OCI-LY3 (cell line): Measurements from ENCODE around the gene PCBP3.

Experiments used
- H2AFZ ChIP-seq: fragments of 200-600, 300-600 bp; shearing (Covaris generic); 2 replicates; pipeline ENCODE4 v1.6.0; 2014; ENCODE audit warnings: antibody characterized with exemption, low read depth, low read length
- H3K27ac ChIP-seq: fragments of 200-600, 300-600 bp; sonication (generic); 2 replicates; pipeline ENCODE4 v1.5.1; 2014; ENCODE audit warnings: mild to moderate bottlenecking, low read length, moderate library complexity, mixed read lengths
- H3K27me3 ChIP-seq: fragments of 200-600, 300-600 bp; sonication (generic); 2 replicates; pipeline ENCODE4 v1.6.1; 2014; ENCODE audit warnings: low read depth, low read length, mixed read lengths
- H3K36me3 ChIP-seq: fragments of 200-600, 300-600 bp; sonication (generic); replicated peaks from 2 replicates; pipeline ENCODE3; 2014; ENCODE audit warnings: low read depth, low read length, mixed read lengths
- H3K4me1 ChIP-seq: fragments of 300-600, 200-600 bp; sonication (generic); 2 replicates; pipeline ENCODE4 v1.6.1; 2014; ENCODE audit warnings: low read length, mixed read lengths
- H3K4me2 ChIP-seq: fragments of 200-600, 300-600 bp; sonication (generic); 2 replicates; pipeline ENCODE4 v1.6.1; 2014; ENCODE audit warnings: low read length, mixed read lengths
- H3K4me3 ChIP-seq: fragments of 300-600, 200-600 bp; sonication (generic); 2 replicates; pipeline ENCODE4 v1.5.1; 2014; ENCODE audit warnings: antibody characterized with exemption, mild to moderate bottlenecking, low read length, moderate library complexity
- H3K79me2 ChIP-seq: fragments of 300-600, 200-600 bp; shearing (Covaris generic); 2 replicates; pipeline ENCODE4 v1.6.1; 2014; ENCODE audit warnings: mild to moderate bottlenecking, low read length, mixed read lengths
- H3K9ac ChIP-seq: fragments of 300-600, 200-600 bp; shearing (Covaris generic); 2 replicates; pipeline ENCODE4 v1.6.0; 2014; ENCODE audit warnings: mild to moderate bottlenecking, low read length, moderate library complexity
- H3K9me3 ChIP-seq: fragments of 200-600, 300-600 bp; shearing (Covaris generic); 2 replicates; pipeline ENCODE4 v1.6.1; 2014; ENCODE audit warnings: low read length, mixed read lengths; ENCODE audit not compliant: insufficient read depth
- H4K20me1 ChIP-seq: fragments of 200-600, 300-600 bp; sonication (generic); 2 replicates; pipeline ENCODE4 v1.6.1; 2016; ENCODE audit warnings: low read length, mixed read lengths; ENCODE audit not compliant: insufficient read depth
- CTCF ChIP-seq: fragments of 200-600, 300-600 bp; sonication (generic); IDR thresholded peaks from 2 replicates; pipeline ENCODE4 v1.5.1; 2014; ENCODE audit warnings: antibody characterized with exemption, low read length, low read depth
- EZH2phosphoT487 ChIP-seq: fragments of 200-600 bp; shearing (Covaris generic); IDR thresholded peaks from 2 replicates; pipeline ENCODE4 v1.6.1; 2018; ENCODE audit warnings: antibody characterized with exemption, mixed run types, low read depth

Gene PCBP3

GRCh38 chr21:45833414-45833813 lies 189.9 kb downstream of the PCBP3 start:
- Histone ChIP-seq H3K4me3 (no peak overlapping the region), H3K79me2 (no peaks in the 10 kb centered on the region), H3K9ac (no peak overlapping the region), H3K4me2 (no peak overlapping the region), H4K20me1 (no peaks in the 10 kb centered on the region), H2AFZ (no peak overlapping the region), H3K4me1 (no peaks in the 10 kb centered on the region), H3K36me3 (no peaks in the 10 kb centered on the region), H3K9me3 (no peaks in the 10 kb centered on the region), H3K27me3 (no peaks in the 10 kb centered on the region), H3K27ac (no peak overlapping the region)
- TF ChIP-seq EZH2phosphoT487, result no peak
- no peak for TF ChIP-seq CTCF

DNA sequence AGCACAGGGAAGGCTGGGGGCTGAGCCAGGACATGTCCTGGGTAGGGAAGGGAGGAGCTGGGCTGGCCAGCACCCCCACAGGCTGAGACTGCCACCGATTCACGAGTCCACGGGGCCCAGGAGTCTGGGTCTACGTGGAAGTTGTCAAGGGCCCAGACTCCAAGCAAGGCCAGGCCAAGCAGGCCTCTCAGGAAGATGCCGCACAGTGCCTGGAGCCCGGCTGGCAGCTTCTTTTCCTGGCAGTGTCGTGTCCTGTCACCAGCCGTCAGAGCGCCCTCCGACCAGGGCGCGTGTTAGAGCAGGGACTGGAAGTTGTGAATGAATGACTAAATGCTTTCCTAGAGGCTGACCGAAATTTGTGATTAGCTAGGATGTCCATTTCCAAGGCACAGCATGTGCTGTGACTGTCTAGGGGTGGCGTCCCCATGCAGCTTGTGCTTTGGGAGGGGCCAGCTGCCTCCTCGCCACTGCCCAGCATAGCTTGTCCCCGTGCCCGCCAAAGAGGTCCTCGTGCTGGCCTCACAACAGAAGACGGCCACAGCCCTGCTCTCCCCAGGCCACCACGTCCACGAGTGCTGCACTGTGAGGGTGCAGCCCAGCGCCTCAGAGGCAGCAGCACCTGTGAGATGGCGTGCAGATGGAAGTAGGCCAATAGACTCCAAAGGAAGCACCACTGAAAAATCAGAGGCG lies 190.6 kb downstream of the PCBP3 start:
- no peak overlapping the region for H2AFZ ChIP-seq
- H3K27me3 ChIP-seq, result no peaks in the 10 kb centered on the region
- no peaks in the 10 kb centered on the region for H3K9me3 ChIP-seq
- no peak overlapping the region for H3K27ac ChIP-seq
- H3K4me3 ChIP-seq, result no peak overlapping the region
- H3K36me3 ChIP-seq, result no peaks in the 10 kb centered on the region
- H3K79me2 ChIP-seq, result no peaks in the 10 kb centered on the region
- no peaks in the 10 kb centered on the region for H3K4me1 ChIP-seq
- no peaks in the 10 kb centered on the region for H4K20me1 ChIP-seq
- no peak overlapping the region for H3K4me2 ChIP-seq
- H3K9ac ChIP-seq, result no peak overlapping the region
- no peak for TF ChIP-seq EZH2phosphoT487
- no peak for TF ChIP-seq CTCF

DNA sequence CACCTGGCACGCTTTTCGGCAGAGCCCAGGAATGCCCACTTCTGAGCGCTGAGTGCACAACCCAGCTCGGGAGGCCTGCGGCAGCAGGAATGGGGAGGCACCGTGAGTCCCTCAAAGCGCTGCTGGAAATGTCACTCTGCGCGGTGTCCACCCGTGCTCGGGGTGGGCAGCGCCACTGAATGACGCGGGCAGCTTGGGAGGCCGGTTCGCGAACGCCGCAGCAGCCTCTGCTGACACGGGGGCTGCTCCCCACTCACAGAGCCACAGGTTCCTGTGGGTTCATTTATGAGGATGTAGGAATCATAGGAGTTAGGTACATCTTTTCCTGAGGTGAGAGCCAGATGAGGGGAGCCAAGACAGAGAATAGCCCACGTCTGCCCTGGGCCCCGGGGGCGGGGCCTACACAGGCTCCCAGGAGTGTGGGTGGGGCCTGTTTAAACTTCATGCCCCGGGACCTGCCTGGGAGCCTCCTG lies 191.3 kb downstream of the PCBP3 start:
- no peaks in the 10 kb centered on the region for H4K20me1 ChIP-seq
- H3K4me1 ChIP-seq, result no peaks in the 10 kb centered on the region
- no peak overlapping the region for H3K9ac ChIP-seq
- no peaks in the 10 kb centered on the region for H3K9me3 ChIP-seq
- no peak for TF ChIP-seq CTCF
- H3K79me2 ChIP-seq, result no peaks in the 10 kb centered on the region
- no peaks in the 10 kb centered on the region for H3K27me3 ChIP-seq
- no peak overlapping the region for H2AFZ ChIP-seq
- no peak overlapping the region for H3K27ac ChIP-seq
- no peaks in the 10 kb centered on the region for H3K36me3 ChIP-seq
- H3K4me3 ChIP-seq, result no peak overlapping the region
- no peak overlapping the region for H3K4me2 ChIP-seq

- TF ChIP-seq EZH2phosphoT487 (no peak), CTCF (no peak)
- Histone ChIP-seq H3K4me1 (no peaks in the 10 kb centered on the region), H4K20me1 (no peaks in the 10 kb centered on the region), H3K4me3 (no peak overlapping the region), H3K9me3 (no peaks in the 10 kb centered on the region), H3K9ac (no peak overlapping the region), H3K36me3 (no peaks in the 10 kb centered on the region), H3K27me3 (no peaks in the 10 kb centered on the region), H3K27ac (no peak overlapping the region), H3K4me2 (no peak overlapping the region), H2AFZ (no peak overlapping the region), H3K79me2 (no peaks in the 10 kb centered on the region)
These were observed 192.1 kb downstream of the PCBP3 start for GRCh38 chr21:45835301-45836267.
